Mammary epithelial cell (primary cell): ENCODE results near the gene RCC2.

Experiments used
- CTCF ChIP-seq, 2 donors: IDR thresholded peaks in 1 of 2; conservative IDR thresholded peaks in 1 of 2; 2 replicates each; pipeline ENCODE4 v1.5.1; 2011 to 2012; ENCODE audit warnings: inconsistent platforms in 2 of 2, low read length in 2 of 2, mild to moderate bottlenecking in 2 of 2, control low read depth in 1 of 2, low read depth in 1 of 2; ENCODE audit not compliant: insufficient read depth in 1 of 2; ENCODE audit errors: extremely low read depth in 1 of 2
- EZH2 ChIP-seq: IDR thresholded peaks from 2 replicates; pipeline ENCODE4 v1.6.1; 2012; ENCODE audit warnings: low read length, inconsistent platforms, borderline replicate concordance

- no peak for TF ChIP-seq CTCF (conservative IDR thresholded peaks at IDR 0.05 in 1 of 2, IDR thresholded peaks at IDR 0.05 in 1 of 2; ENCODE audit: extremely low read depth in 1 of 2, insufficient read depth in 1 of 2, low read depth in 1 of 2, low read length in 2 of 2)
- TF ChIP-seq EZH2 = no peak
These were observed 19.3 kb upstream of the RCC2 start for GRCh38 chr1:17458794-17459193.
